Hippocampal formation (tissue), 2 donors: ENCODE results near the gene APOO.

Source experiments
- DNase-seq, 2 donors: peaks; one replicate each; lab custom pipeline; 2025; lab: John Stamatoyannopoulos, UW

The APOO gene

DNA sequence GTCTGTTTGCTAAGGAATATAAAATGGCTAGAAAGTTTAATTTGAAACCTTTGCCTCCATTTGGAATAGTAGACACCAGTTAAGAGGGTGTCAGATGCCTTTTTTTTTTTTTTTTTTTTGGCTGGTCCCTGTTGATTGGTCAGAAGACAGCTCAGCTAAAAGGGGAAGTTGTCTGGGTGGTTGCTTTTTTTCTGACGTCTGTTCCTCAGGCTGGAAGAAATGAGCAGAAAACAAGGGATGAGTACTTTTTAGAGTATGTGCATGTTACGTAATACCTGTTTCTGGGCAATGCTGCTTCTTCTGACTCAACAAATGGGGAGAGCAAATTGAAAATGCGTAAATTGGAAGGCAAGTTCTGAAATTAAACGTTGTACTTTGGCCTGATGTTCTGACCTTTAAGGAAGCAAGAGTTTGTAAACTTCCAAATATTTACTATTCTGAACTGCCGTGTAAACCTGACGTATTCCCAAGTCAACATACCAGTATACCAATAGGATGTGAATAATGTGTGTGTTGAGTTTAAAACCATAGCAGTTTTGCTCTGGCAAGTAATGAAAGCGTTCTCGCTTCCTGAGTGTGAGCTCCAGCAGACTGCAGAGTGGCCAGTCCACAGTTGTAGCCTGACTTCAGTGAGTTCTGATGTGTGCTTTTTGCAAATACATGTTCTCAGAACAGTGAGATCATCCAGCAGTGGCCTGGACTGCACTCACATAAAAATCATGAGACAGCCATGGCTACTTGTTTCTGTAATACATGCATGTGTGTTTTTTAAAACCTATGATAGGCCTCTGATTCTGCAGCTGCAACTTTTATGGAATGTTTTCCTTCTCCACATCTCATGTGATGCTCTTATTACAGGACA lies 123.0 kb downstream of the APOO start:
- no peak for DNase-seq

DNA sequence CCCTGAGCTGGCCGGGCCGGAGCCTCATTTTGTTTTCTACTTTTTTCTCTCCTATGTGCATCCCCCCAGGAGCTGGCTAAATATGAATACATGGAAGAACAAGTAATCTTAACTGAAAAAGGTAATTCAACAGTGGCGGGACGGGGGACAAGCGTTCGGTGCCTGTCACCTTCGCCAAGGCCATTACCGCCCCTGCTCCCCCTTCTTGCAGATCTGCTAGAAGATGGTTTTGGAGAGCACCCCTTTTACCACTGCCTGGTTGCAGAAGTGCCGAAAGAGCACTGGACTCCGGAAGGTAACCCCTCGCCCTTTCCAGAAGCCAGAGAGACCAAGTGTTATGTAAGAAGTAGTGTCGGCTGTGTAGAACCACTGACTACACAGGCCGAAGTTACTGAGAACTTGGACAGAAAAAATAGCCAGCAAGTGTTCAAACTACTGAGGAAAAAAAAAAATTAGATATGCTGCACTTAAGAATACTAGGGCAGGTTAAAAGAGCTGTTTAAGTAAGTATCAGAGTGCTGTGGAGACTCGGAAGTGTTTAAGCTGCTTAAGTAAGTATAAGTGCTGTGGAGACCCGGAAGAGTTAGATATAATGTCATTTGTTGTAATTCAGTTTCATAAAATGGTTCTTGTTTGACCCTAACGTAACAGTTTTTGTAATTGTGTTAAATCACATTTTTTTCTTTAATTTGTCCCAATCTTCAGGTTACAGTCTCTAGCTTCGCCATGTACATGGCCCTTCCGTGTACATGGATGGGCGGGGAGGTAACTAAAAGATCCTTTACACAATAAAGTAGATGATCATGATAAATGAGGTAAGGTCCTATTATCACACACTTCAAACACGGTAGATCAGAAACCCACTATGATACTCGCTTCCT lies 123.9 kb downstream of the APOO start:
- no peak for DNase-seq
